Breast epithelium (tissue), 4 donors: ENCODE measurements around the gene MSL1. TPM values are rescaled to one million over a fixed set of nuclear protein-coding genes. Genes with fewer than 3 reads are reported as not detected.

Experiments
- DNase-seq, 2 donors: peaks; one replicate each; pipeline ENCODE4 v3.0.0-alpha.2; 2019; ENCODE audit warnings: low spot score in 2 of 2
- H3K27ac ChIP-seq, 2 donors: fragments of 200-600 bp; sonication (generic) in 1 of 2; one replicate each; pipeline ENCODE4 v1.5.1; 2016 to 2019; ENCODE audit warnings: mild to moderate bottlenecking in 1 of 2
- H3K27me3 ChIP-seq, 2 donors: fragments of 200-600 bp; sonication (generic) in 1 of 2; one replicate each; pipeline versions ENCODE4 v1.5.1 to v1.6.0; 2017 to 2019; ENCODE audit warnings: control low read depth in 1 of 2, mild to moderate bottlenecking in 1 of 2
- H3K36me3 ChIP-seq: fragments of 200-600 bp; one replicate; pipeline ENCODE4 v1.5.1; 2019
- H3K4me1 ChIP-seq, 2 donors: fragments of 200-600 bp; sonication (generic); one replicate each; pipeline ENCODE4 v1.5.1; 2016 to 2019; ENCODE audit warnings: control low read depth in 1 of 2
- H3K4me3 ChIP-seq, 3 donors: fragments of 200-600 bp; sonication (generic); 1 replicate in 2 of 3; 2 replicates in 1 of 3; pipeline ENCODE4 v1.5.1; 2016 to 2019; ENCODE audit warnings: mild to moderate bottlenecking in 3 of 3, moderate library complexity in 2 of 3
- H3K9me3 ChIP-seq, 2 donors: fragments of 200-600 bp; sonication (generic) in 1 of 2; one replicate each; pipeline ENCODE4 v1.5.1; 2016 to 2019; ENCODE audit warnings: control low read depth in 1 of 2
- POLR2A ChIP-seq: fragments of 450-650 bp; IDR thresholded peaks from one replicate; pipeline ENCODE4 v1.6.1; 2016; ENCODE audit warnings: antibody characterized with exemption, mild to moderate bottlenecking, moderate library complexity
- POLR2AphosphoS5 ChIP-seq, 3 donors: sonication (generic); formaldehyde crosslinking; IDR thresholded peaks; one replicate each; pipeline ENCODE4 v1.6.1; 2017; ENCODE audit warnings: antibody characterized with exemption in 3 of 3
- intact Hi-C: fragments of 100-400 bp; cut with DNase I; formaldehyde crosslinking; loops from one replicate; pipeline ENCODE4 v1.15.1; 2023; ENCODE audit warnings: low total_unique reads
- total RNA-seq, 3 donors: library from RNA; depleted of rRNA; stranded (reverse); fragments of >200 nt; gene quantifications; one replicate each; pipeline ENCODE4 v1.1.0, GENCODE V29; 2016
- TF ChIP-seq, protein P1 (sequence below), 3 donors: fragments of 450-650 bp; IDR thresholded peaks; one replicate each; pipeline ENCODE4 v1.5.1; 2016 to 2017; ENCODE audit warnings: antibody characterized with exemption in 3 of 3, mild to moderate bottlenecking in 3 of 3, moderate library complexity in 3 of 3

Gene MSL1
- total RNA-seq, 3 donors from 2014 or later = 49.3 to 79.3 (median 78.2) TPM

DNA sequence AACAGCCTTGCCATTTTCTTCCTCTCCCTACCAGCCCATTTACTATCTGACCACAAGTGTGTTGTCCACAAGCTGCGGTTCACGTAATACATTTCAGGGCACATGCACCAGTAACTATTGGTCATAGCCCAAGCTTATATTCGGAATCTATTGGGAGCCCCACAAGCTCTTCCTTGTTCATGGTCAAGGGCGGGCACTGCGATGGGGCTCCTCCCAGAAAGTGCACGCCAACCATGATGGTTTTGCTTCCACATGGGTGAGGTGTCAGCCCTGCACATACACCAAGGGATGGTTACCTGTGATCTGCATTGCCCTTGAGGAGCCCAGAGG lies 46.9 kb upstream of the MSL1 start:
- TF ChIP-seq, protein P1, sequence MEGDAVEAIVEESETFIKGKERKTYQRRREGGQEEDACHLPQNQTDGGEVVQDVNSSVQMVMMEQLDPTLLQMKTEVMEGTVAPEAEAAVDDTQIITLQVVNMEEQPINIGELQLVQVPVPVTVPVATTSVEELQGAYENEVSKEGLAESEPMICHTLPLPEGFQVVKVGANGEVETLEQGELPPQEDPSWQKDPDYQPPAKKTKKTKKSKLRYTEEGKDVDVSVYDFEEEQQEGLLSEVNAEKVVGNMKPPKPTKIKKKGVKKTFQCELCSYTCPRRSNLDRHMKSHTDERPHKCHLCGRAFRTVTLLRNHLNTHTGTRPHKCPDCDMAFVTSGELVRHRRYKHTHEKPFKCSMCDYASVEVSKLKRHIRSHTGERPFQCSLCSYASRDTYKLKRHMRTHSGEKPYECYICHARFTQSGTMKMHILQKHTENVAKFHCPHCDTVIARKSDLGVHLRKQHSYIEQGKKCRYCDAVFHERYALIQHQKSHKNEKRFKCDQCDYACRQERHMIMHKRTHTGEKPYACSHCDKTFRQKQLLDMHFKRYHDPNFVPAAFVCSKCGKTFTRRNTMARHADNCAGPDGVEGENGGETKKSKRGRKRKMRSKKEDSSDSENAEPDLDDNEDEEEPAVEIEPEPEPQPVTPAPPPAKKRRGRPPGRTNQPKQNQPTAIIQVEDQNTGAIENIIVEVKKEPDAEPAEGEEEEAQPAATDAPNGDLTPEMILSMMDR (IDR thresholded peaks at IDR 0.05) = no peak
- no peak for TF ChIP-seq POLR2AphosphoS5 (IDR thresholded peaks at IDR 0.05)
- no peak for TF ChIP-seq POLR2A
- peaks cover 53 to 69% of the 10 kb centered on the region in 2 donors for H3K4me1 ChIP-seq
- no peaks in the 10 kb centered on the region for H3K36me3 ChIP-seq
- no peak for DNase-seq
- intact Hi-C loops = no loop called here
- H3K27ac ChIP-seq = peak overlapping the region; percentile 94 to 96
- H3K9me3 ChIP-seq = no peaks in the 10 kb centered on the region
- H3K27me3 ChIP-seq = no peaks in the 10 kb centered on the region
- H3K4me3 ChIP-seq = peak overlapping the region in 2 of 3 donors; percentile 13 to 15

DNA sequence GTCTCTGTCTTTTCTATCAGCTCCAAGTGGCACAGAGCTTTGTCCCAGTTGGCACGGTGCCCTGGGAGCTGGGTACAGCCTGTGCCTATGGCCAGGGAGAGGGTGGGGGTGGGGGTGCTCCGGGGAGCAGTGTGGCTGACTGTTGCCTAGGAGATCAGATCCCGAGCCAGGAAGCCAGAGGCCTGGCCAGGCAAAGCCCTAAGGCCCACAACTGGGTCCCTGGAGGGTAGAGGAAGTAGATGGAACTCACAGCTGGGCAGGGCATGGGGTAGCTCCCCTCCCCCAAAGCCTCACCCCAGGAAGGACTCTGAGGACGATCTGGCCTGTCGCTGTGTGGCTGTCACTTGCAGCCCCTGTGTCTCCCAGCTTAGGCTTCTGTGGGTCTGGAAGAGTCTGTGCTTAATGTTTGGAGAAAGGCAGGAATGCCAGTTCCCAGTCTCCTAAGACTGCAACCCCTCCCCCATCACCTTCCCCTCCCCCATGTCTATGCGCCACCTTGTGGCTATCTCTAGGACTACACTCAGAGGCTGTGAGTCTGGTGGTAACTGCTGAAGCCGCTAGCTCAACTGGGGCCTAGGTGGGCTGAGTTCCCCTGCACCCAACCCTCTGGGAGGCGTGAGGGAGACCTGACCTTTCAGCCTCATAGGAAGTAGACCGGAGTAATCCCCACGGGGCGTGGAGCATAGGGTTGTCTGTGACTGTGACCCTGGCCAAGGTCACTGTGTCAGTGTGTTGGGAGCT lies 46.4 kb upstream of the MSL1 start:
- TF ChIP-seq POLR2AphosphoS5 (IDR thresholded peaks at IDR 0.05) = peak; percentile 13 to 21 (median 19)
- TF ChIP-seq, protein P1 (IDR thresholded peaks at IDR 0.05) = peak; percentile 75 to 98 (median 91)
- TF ChIP-seq POLR2A = no peak
- DNase-seq = peak; percentile 84 to 89
- no peaks in the 10 kb centered on the region for H3K27me3 ChIP-seq
- H3K4me3 ChIP-seq = peak overlapping the region in 2 of 3 donors; percentile 13 to 15
- intact Hi-C loops = no loop called here
- H3K27ac ChIP-seq = peak overlapping the region; percentile 94 to 96
- H3K9me3 ChIP-seq = no peaks in the 10 kb centered on the region
- no peaks in the 10 kb centered on the region for H3K36me3 ChIP-seq
- peaks cover 48 to 63% of the 10 kb centered on the region in 2 donors for H3K4me1 ChIP-seq

DNA sequence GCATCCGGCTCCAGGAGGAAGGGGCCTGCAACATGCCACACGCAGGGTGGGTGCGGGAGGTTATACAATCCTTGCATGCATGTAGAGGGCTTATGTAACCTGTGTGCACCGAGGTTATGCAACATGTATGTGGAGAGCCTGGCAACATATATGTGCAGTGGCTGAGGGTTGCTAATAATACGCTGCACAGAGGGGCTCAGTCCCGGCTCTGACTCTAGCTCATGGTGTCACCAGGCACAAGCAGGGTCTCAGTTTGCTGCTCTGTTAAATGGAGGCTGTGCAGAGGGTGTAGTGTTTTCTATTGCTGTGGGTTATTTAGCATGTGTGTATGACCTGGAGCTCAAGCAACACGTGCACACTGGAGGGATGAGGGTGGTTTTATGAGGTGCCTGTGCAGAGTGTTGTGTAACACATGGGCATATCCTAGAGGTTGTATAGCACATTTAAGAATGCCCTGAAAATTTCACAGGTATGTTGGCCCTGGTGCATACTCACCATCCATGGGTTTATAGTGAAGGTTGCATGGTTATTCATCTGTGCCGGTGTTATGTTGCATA lies 45.8 kb upstream of the MSL1 start:
- intact Hi-C loops = no loop called here
- peak overlapping the region in 1 of 3 donors; percentile 13 for H3K4me3 ChIP-seq

DNA sequence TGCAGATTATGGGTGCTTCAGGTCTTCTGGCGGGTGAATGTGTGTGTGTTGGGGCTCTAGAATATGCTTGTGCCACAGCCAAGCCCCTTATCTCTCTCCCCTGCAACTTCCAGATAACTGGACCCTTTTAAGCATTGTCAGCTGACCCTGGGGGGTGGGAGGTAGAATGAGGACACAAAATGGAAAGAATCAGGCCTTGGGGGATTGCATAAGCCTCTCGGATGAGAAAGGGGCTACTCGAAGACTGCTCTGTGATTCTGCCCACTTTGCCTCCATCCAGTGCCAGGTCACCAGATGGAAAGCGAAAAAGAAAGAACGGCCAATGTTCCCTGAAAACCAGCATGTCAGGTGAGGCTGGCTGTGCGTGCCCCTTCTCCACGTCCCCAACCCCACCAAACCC lies 45.2 kb upstream of the MSL1 start:
- Histone ChIP-seq H3K9me3 (no peaks in the 10 kb centered on the region), H3K27ac (peak overlapping the region; percentile 94 to 96), H3K27me3 (no peaks in the 10 kb centered on the region), H3K4me3 (no peak overlapping the region), H3K4me1 (peaks cover 38 to 51% of the 10 kb centered on the region in 2 donors), H3K36me3 (no peaks in the 10 kb centered on the region)
- intact Hi-C loops = no loop called here
- DNase-seq = no peak
- TF ChIP-seq, protein P1 (IDR thresholded peaks at IDR 0.05) = no peak
- TF ChIP-seq POLR2AphosphoS5 (IDR thresholded peaks at IDR 0.05) = no peak
- no peak for TF ChIP-seq POLR2A

More for the DNA sequence above, 45.8 kb upstream of the MSL1 start:
- TF ChIP-seq POLR2AphosphoS5 (IDR thresholded peaks at IDR 0.05) (no peak), POLR2A (no peak)
- TF ChIP-seq, protein P1 (IDR thresholded peaks at IDR 0.05) = no peak
- Histone ChIP-seq H3K9me3 (no peaks in the 10 kb centered on the region), H3K4me1 (peaks cover 41 to 57% of the 10 kb centered on the region in 2 donors), H3K36me3 (no peaks in the 10 kb centered on the region), H3K27me3 (no peaks in the 10 kb centered on the region), H3K27ac (peak overlapping the region; percentile 94 to 96)
- DNase-seq = no peak

DNA sequence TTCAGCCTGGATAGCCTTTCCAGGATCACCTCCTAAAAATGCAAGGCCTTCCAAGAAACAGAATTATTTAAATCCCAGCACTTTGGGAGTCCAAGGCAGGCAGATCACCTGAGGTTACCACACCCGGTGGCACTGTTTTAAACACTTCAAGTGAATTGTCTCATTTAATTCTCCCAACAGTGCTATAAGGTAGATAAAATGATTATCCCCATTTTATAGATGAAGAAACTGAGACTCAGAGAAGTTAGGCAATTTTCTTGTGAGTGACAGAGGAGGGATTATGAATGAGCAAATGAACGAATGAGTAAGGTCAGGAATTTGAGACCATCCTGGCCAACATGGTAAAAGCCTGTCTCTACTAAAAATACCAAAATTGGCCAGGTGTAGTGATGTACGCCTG lies 42.2 kb upstream of the MSL1 start:
- no peaks in the 10 kb centered on the region for H3K9me3 ChIP-seq
- H3K27ac ChIP-seq = peak overlapping the region in 1 of 2 donors; percentile 15
- TF ChIP-seq, protein P1 (IDR thresholded peaks at IDR 0.05) = no peak
- TF ChIP-seq POLR2AphosphoS5 (IDR thresholded peaks at IDR 0.05) = no peak
- TF ChIP-seq POLR2A = no peak
- DNase-seq = no peak
- intact Hi-C loops = no loop called here
- no peaks in the 10 kb centered on the region for H3K27me3 ChIP-seq
- no peaks in the 10 kb centered on the region for H3K36me3 ChIP-seq
- H3K4me1 ChIP-seq = peaks cover 12 to 21% of the 10 kb centered on the region in 2 donors
- H3K4me3 ChIP-seq = no peak overlapping the region
